H9 (cell line): ENCODE data around the gene ZNF792. TPM values are rescaled to one million over a fixed set of nuclear protein-coding genes. Genes with fewer than 3 reads are reported as not detected.

Experiments used
- DNase-seq: peaks from one replicate; pipeline ENCODE4 v3.0.0-alpha.2; 2017
- H2AFZ ChIP-seq: one replicate; pipeline ENCODE4 v1.6.1; 2013; ENCODE audit warnings: mild to moderate bottlenecking, low read length, control low read depth, moderate library complexity
- H2AK5ac ChIP-seq: 2 replicates; pipeline ENCODE4 v1.6.1; 2013; ENCODE audit warnings: low read length, control low read depth, mixed read lengths; ENCODE audit not compliant: insufficient read length
- H2BK120ac ChIP-seq: one replicate; pipeline ENCODE4 v1.6.1; 2013; ENCODE audit warnings: low read depth, mild to moderate bottlenecking, low read length, control low read depth, inconsistent platforms; ENCODE audit not compliant: poor library complexity, severe bottlenecking
- H2BK12ac ChIP-seq: 2 replicates; pipeline ENCODE4 v1.6.1; 2013; ENCODE audit warnings: low read length, control low read depth, mixed read lengths, low read depth; ENCODE audit not compliant: insufficient read length
- H2BK15ac ChIP-seq: 2 replicates; pipeline ENCODE4 v1.6.1; 2013; ENCODE audit warnings: low read depth, low read length, control low read depth
- H2BK20ac ChIP-seq: one replicate; pipeline ENCODE4 v1.6.1; 2013; ENCODE audit warnings: low read depth, mild to moderate bottlenecking, low read length, control low read depth, inconsistent platforms; ENCODE audit not compliant: poor library complexity, severe bottlenecking
- H2BK5ac ChIP-seq: 2 replicates; pipeline ENCODE4 v1.6.1; 2013; ENCODE audit warnings: low read length, control low read depth, mixed read lengths; ENCODE audit not compliant: insufficient read length
- H3K14ac ChIP-seq: 2 replicates; pipeline ENCODE4 v1.6.1; 2013; ENCODE audit warnings: low read length, control low read depth; ENCODE audit not compliant: insufficient read depth
- H3K18ac ChIP-seq: 2 replicates; pipeline ENCODE4 v1.6.1; 2013; ENCODE audit warnings: low read depth, mild to moderate bottlenecking, mixed read lengths, low read length, control low read depth; ENCODE audit not compliant: insufficient read length
- H3K23ac ChIP-seq: 2 replicates; pipeline ENCODE4 v1.6.1; 2013; ENCODE audit warnings: low read length, control low read depth, mixed read lengths, low read depth; ENCODE audit not compliant: insufficient read length
- H3K23me2 ChIP-seq: 2 replicates; pipeline ENCODE4 v1.6.1; 2013; ENCODE audit warnings: low read depth, mild to moderate bottlenecking, mixed read lengths, low read length, control low read depth; ENCODE audit not compliant: insufficient read length, poor library complexity, severe bottlenecking
- H3K27ac ChIP-seq: 2 replicates; pipeline ENCODE4 v1.5.1; 2013; ENCODE audit warnings: low read length, control low read depth, mixed read lengths, low read depth; ENCODE audit not compliant: insufficient read length
- H3K27me3 ChIP-seq: 2 replicates; pipeline ENCODE4 v1.6.1; 2013; ENCODE audit warnings: low read length, control low read depth, inconsistent platforms; ENCODE audit not compliant: insufficient read depth
- H3K4ac ChIP-seq: 2 replicates; pipeline ENCODE4 v1.6.1; 2013; ENCODE audit warnings: low read depth, mild to moderate bottlenecking, control low read depth, inconsistent platforms, low read length, moderate library complexity
- H3K4me1 ChIP-seq: 2 replicates; pipeline ENCODE4 v1.6.1; 2013; ENCODE audit warnings: low read length, control low read depth, inconsistent platforms; ENCODE audit not compliant: insufficient read depth
- H3K4me2 ChIP-seq: 2 replicates; pipeline ENCODE4 v1.6.1; 2013; ENCODE audit warnings: low read length, control low read depth, mixed read lengths; ENCODE audit not compliant: insufficient read length, insufficient read depth
- H3K56ac ChIP-seq: 2 replicates; pipeline ENCODE4 v1.6.1; 2013; ENCODE audit warnings: low read depth, mild to moderate bottlenecking, mixed read lengths, low read length, control low read depth; ENCODE audit not compliant: insufficient read length
- H3K79me1 ChIP-seq: 2 replicates; pipeline ENCODE4 v1.6.1; 2013; ENCODE audit warnings: low read depth, mild to moderate bottlenecking, moderate library complexity, low read length, control low read depth, inconsistent platforms; ENCODE audit not compliant: insufficient read depth, poor library complexity, severe bottlenecking
- H3K79me2 ChIP-seq: 2 replicates; pipeline ENCODE4 v1.6.1; 2013; ENCODE audit warnings: low read length, control low read depth, inconsistent platforms; ENCODE audit not compliant: insufficient read depth
- H3K9ac ChIP-seq: 2 replicates; pipeline ENCODE4 v1.6.1; 2013; ENCODE audit warnings: low read length, control low read depth, mixed read lengths; ENCODE audit not compliant: insufficient read length; ENCODE audit errors: extremely low read depth
- H3K9me3 ChIP-seq: one replicate; pipeline ENCODE4 v1.6.1; 2013; ENCODE audit warnings: low read depth, low read length, inconsistent platforms; ENCODE audit not compliant: control insufficient read depth
- H3T11ph ChIP-seq: one replicate; pipeline ENCODE4 v1.6.1; 2013; ENCODE audit warnings: mild to moderate bottlenecking, low read length, control low read depth, inconsistent platforms
- H4K20me1 ChIP-seq: one replicate; pipeline ENCODE4 v1.6.1; 2013; ENCODE audit not compliant: control insufficient read depth, insufficient read length, insufficient read depth
- H4K5ac ChIP-seq: 2 replicates; pipeline ENCODE4 v1.6.1; 2013; ENCODE audit warnings: low read depth, mild to moderate bottlenecking, mixed read lengths, low read length, control low read depth; ENCODE audit not compliant: insufficient read length
- H4K8ac ChIP-seq: replicated peaks from 2 replicates; pipeline ENCODE4 v1.6.1; 2013; ENCODE audit warnings: low read length, control low read depth, mixed read lengths, low read depth; ENCODE audit not compliant: insufficient read length
- H4K91ac ChIP-seq: 2 replicates; pipeline ENCODE4 v1.6.1; 2013; ENCODE audit warnings: low read depth, mild to moderate bottlenecking, moderate library complexity, mixed read lengths, low read length, control low read depth; ENCODE audit not compliant: insufficient read length
- H3K27ac Mint-ChIP-seq, 3 experiments: 2 replicates in 2 of 3; 3 replicates in 1 of 3; pipeline ENCODE4 v1.8.0; 2020 to 2021; ENCODE audit warnings: mixed read lengths in 3 of 3, mild to moderate bottlenecking in 1 of 3, moderate library complexity in 1 of 3
- H3K27me3 Mint-ChIP-seq: 2 replicates; pipeline ENCODE4 v1.8.0; 2021; ENCODE audit warnings: low read depth, mild to moderate bottlenecking, moderate library complexity, mixed read lengths
- H3K36me3 Mint-ChIP-seq, 3 experiments: 2 replicates in 2 of 3; 3 replicates in 1 of 3; pipeline ENCODE4 v1.8.0; 2020 to 2021; ENCODE audit warnings: low read depth in 3 of 3, mixed read lengths in 3 of 3; ENCODE audit not compliant: insufficient read depth in 1 of 3
- H3K4me1 Mint-ChIP-seq, 2 experiments: 2 replicates each; pipeline ENCODE4 v1.8.0; 2020; ENCODE audit warnings: mixed read lengths in 2 of 2
- H3K4me3 Mint-ChIP-seq, 2 experiments: 2 replicates in 1 of 2; 3 replicates in 1 of 2; pipeline ENCODE4 v1.8.0; 2020 to 2021; ENCODE audit warnings: mild to moderate bottlenecking in 2 of 2, mixed read lengths in 2 of 2, moderate library complexity in 1 of 2
- H3K9me3 Mint-ChIP-seq, 2 experiments: 2 replicates in 1 of 2; 3 replicates in 1 of 2; pipeline ENCODE4 v1.8.0; 2020; ENCODE audit warnings: mild to moderate bottlenecking in 2 of 2, mixed read lengths in 2 of 2, moderate library complexity in 1 of 2
- WGBS: extraction: QIAGEN DNeasy Blood & Tissue Kit; methylation state at CpG from one replicate; pipeline ENCODE4 v1.1.7; 2013; ENCODE audit warnings: missing lambda C conversion rate, low lambda C conversion rate, mixed read lengths; ENCODE audit not compliant: insufficient read length; ENCODE audit errors: extremely low coverage; 5-methylcytosine and 5-hydroxymethylcytosine counted together
- total RNA-seq: library from RNA; stranded (reverse); gene quantifications from 2 replicates; pipeline ENCODE4 v1.2.1, GENCODE V29; 2021
- TF ChIP-seq, protein P1 (sequence below): fragments of 200-600 bp; sonication (generic); conservative IDR thresholded peaks from 3 replicates; pipeline ENCODE4 v1.8.0; 2021; ENCODE audit warnings: antibody characterized with exemption, mild to moderate bottlenecking

ZNF792 gene
- total RNA-seq, 1 experiment from 2014 or later, result 8.3 TPM

DNA sequence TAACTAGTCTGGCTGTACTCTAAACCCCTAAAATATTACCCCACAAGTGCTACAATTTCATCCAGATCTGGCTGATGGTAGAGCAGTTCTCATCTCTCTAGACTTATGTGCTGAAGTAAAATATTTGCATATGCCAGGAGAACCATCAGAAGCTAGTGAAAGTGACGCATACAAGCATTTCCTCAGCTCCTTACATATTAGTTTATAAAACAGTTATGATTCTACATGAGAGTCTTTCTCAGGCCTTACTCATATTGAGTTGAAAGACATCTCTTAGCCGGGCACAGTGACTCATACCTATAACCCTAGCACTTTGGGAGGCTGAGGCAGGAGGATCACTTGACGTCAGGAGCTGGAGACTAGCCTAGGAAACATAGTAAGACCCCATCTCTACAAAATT is 53.3 kb downstream of the ZNF792 start:
- no peak overlapping the region for H3K4me2 ChIP-seq
- H3K27me3 Mint-ChIP-seq, result peaks cover 39% of the 10 kb centered on the region

More for the DNA sequence above, 53.3 kb downstream of the ZNF792 start:
- Histone ChIP-seq H4K8ac (no peak overlapping the region), H3K27me3 (peaks cover 6% of the 10 kb centered on the region; the same call in 1 of the 2 replicates), H3K9me3 (no peaks in the 10 kb centered on the region), H3K79me1 (no peaks in the 10 kb centered on the region), H3K4me1 (peaks cover 4% of the 10 kb centered on the region), H3K27ac (no peak overlapping the region), H3K18ac (no peak overlapping the region), H4K91ac (no peak overlapping the region), H2AFZ (no peak overlapping the region), H3K79me2 (no peaks in the 10 kb centered on the region), H2AK5ac (no peak overlapping the region), H3K23me2 (no peaks in the 10 kb centered on the region), H3K14ac (no peak overlapping the region), H2BK20ac (no peak overlapping the region), H3K9ac (no peak overlapping the region), H3K4ac (no peak overlapping the region), H4K20me1 (no peaks in the 10 kb centered on the region), H2BK120ac (no peak overlapping the region), H2BK12ac (no peak overlapping the region), H3T11ph (no peak overlapping the region), H2BK5ac (no peak overlapping the region), H3K56ac (no peak overlapping the region), H2BK15ac (no peak overlapping the region), H3K23ac (no peak overlapping the region), H4K5ac (no peak overlapping the region)
- no CpG with 5 or more reads among the region's 3 CpGs for WGBS
- H3K27ac Mint-ChIP-seq, result no peak overlapping the region
- TF ChIP-seq, protein P1, sequence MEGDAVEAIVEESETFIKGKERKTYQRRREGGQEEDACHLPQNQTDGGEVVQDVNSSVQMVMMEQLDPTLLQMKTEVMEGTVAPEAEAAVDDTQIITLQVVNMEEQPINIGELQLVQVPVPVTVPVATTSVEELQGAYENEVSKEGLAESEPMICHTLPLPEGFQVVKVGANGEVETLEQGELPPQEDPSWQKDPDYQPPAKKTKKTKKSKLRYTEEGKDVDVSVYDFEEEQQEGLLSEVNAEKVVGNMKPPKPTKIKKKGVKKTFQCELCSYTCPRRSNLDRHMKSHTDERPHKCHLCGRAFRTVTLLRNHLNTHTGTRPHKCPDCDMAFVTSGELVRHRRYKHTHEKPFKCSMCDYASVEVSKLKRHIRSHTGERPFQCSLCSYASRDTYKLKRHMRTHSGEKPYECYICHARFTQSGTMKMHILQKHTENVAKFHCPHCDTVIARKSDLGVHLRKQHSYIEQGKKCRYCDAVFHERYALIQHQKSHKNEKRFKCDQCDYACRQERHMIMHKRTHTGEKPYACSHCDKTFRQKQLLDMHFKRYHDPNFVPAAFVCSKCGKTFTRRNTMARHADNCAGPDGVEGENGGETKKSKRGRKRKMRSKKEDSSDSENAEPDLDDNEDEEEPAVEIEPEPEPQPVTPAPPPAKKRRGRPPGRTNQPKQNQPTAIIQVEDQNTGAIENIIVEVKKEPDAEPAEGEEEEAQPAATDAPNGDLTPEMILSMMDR, result no peak
- no peak overlapping the region for H3K4me3 Mint-ChIP-seq
- peaks cover 0 to 3% (median 0%) of the 10 kb centered on the region in 3 experiments; a peak in 1 of 7 replicates for H3K36me3 Mint-ChIP-seq
- peaks cover under 1 to 9% of the 10 kb centered on the region in 2 experiments; a peak in 2 of 4 replicates for H3K4me1 Mint-ChIP-seq
- peaks cover 8 to 31% of the 10 kb centered on the region in 2 experiments for H3K9me3 Mint-ChIP-seq
- DNase-seq, result no peak

Other genes with a start within 250 kb of the ZNF792 start
- 8.2 and 9.9 TPM in 2 replicates for gene ZNF181, start 230.0 kb downstream of the ZNF792 start, total RNA-seq
- gene ZNF599, start 191.0 kb downstream of the ZNF792 start, total RNA-seq, result 3.0 and 3.9 TPM in 2 replicates
- gene ZNF30, start 37.3 kb downstream of the ZNF792 start, total RNA-seq, result 6.5 and 8.3 TPM in 2 replicates
- gene GRAMD1A, start 36.1 kb upstream of the ZNF792 start, total RNA-seq, result 125 and 126 TPM in 2 replicates
- gene SCN1B, start 66.2 kb upstream of the ZNF792 start, total RNA-seq, result 3.8 TPM in 2 replicates
- gene HPN, start 77.5 kb upstream of the ZNF792 start, total RNA-seq, result 9.3 and 10.6 TPM in 2 replicates
- gene FXYD3, start 151.6 kb upstream of the ZNF792 start, total RNA-seq, result 1.5 TPM in 2 replicates
- gene LGI4, start 170.8 kb upstream of the ZNF792 start, total RNA-seq, result 2.6 and 3.2 TPM in 2 replicates
- 6.8 and 7.7 TPM in 2 replicates for gene FXYD1, start 174.6 kb upstream of the ZNF792 start, total RNA-seq
- 8.2 and 9.0 TPM in 2 replicates for gene FXYD7, start 179.0 kb upstream of the ZNF792 start, total RNA-seq
- 83.7 and 100 TPM in 2 replicates for gene FXYD5, start 190.5 kb upstream of the ZNF792 start, total RNA-seq